ENCODE results near the gene ETV6. TPM values are rescaled to one million over a fixed set of nuclear protein-coding genes. Genes with fewer than 3 reads are reported as not detected.

Gene ETV6
- total and polyA plus RNA-seq, 9 of the 15 experiments (the other 6 are each of a cell fraction or from before 2014, with no cell fraction given), result 0.81 to 12.7 (median 4.1) TPM

GRCh38 chr12:11941606-11942337 lies 292.3 kb downstream of the ETV6 start:
- H3K9ac ChIP-seq (ENCODE audit: insufficient read depth in 1 of 2, low read depth in 2 of 2, low read length in 2 of 2), result no peak overlapping the region
- CTCF ChIA-PET (ENCODE audit: low intra/inter-chr PET ratio), result no interaction called here
- DNase-seq (ENCODE audit: extremely low read depth in 1 of 4, low spot score in 3 of 4), result no peak
- in situ Hi-C loops (cut with MboI) (no loop called here), intact Hi-C loops (cut with micrococcal nuclease) (no loop called here)
- H3K79me2 ChIP-seq (ENCODE audit: control insufficient read depth, insufficient read depth, low read length), result no peaks in the 10 kb centered on the region
- no peaks in the 10 kb centered on the region for H4K20me1 ChIP-seq (replicated peaks; ENCODE audit: control insufficient read depth, insufficient read depth, low read length)
- POLR2A ChIA-PET, result no interaction called here
- H3K4me2 ChIP-seq (ENCODE audit: insufficient read depth, low read length), result no peak overlapping the region
- H3K36me3 ChIP-seq (ENCODE audit: control insufficient read depth, insufficient read depth, low read length), result no peaks in the 10 kb centered on the region
- no TSS peak for BruUV-seq (replicated peaks)
- H3K9me3 ChIP-seq (replicated peaks; ENCODE audit: control insufficient read depth, insufficient read depth, low read depth, low read length), result no peaks in the 10 kb centered on the region
- H3K9me1 ChIP-seq (ENCODE audit: control insufficient read depth, insufficient read depth, low read length), result no peaks in the 10 kb centered on the region
- WGBS (ENCODE audit: insufficient coverage, low coverage, missing lambda C conversion rate), result 20% methylated on average over 1 of the region's 1 CpG
- no peaks in the 10 kb centered on the region for H3K4me1 ChIP-seq (replicated peaks in 1 of 2; ENCODE audit: control insufficient read depth in 2 of 2, insufficient read depth in 2 of 2, low read length in 2 of 2)
- no peak overlapping the region for H2AFZ ChIP-seq (ENCODE audit: low read depth, low read length)
- no peak overlapping the region for H3K27ac ChIP-seq (ENCODE audit: extremely low read depth, low read depth, low read length)
- no peak overlapping the region for H3K4me3 ChIP-seq
- no peak for ATAC-seq
- no peak for FAIRE-seq
- peaks cover 2 to 19% of the 10 kb centered on the region in 2 experiments; a peak in 3 of 5 replicates for H3K27me3 ChIP-seq (ENCODE audit: control insufficient read depth in 2 of 2, insufficient read depth in 2 of 2, low read length in 2 of 2)
- TF ChIP-seq KDM4B (IDR thresholded peaks at IDR 0.05; ENCODE audit: borderline replicate concordance in 2 of 2, low read depth in 1 of 2) (no peak), MED1 (CRISPR knock-in tag; IDR thresholded peaks at IDR 0.05; ENCODE audit: borderline replicate concordance) (no peak), NFIC (IDR thresholded peaks at IDR 0.05) (no peak), RAD51 (IDR thresholded peaks at IDR 0.05; ENCODE audit: borderline replicate concordance, low read depth) (no peak), JUN (IDR thresholded peaks at IDR 0.05; ENCODE audit: borderline replicate concordance, low read depth, low read length) (no peak), JUN (CRISPR knock-in tag; IDR thresholded peaks at IDR 0.05; ENCODE audit: borderline replicate concordance) (no peak), NFE2L1 (tag; IDR thresholded peaks at IDR 0.05; ENCODE audit: borderline replicate concordance, low read depth) (no peak), U2AF1 (optimal IDR thresholded peaks at IDR 0.05; ENCODE audit: low read depth, low read length) (no peak), NCOA4 (IDR thresholded peaks at IDR 0.05; ENCODE audit: partially characterized antibody) (no peak), ZFP1 (CRISPR knock-in tag; IDR thresholded peaks at IDR 0.05) (no peak), ZNF134 (CRISPR knock-in tag; conservative IDR thresholded peaks at IDR 0.05) (no peak), DNMT1 (IDR thresholded peaks at IDR 0.05) (no peak), CHD1 (IDR thresholded peaks at IDR 0.05; ENCODE audit: low read length) (no peak), FUS (optimal IDR thresholded peaks at IDR 0.05; ENCODE audit: low read depth, low read length) (no peak)
